ENCODE results near the gene PLD5.

DNA sequence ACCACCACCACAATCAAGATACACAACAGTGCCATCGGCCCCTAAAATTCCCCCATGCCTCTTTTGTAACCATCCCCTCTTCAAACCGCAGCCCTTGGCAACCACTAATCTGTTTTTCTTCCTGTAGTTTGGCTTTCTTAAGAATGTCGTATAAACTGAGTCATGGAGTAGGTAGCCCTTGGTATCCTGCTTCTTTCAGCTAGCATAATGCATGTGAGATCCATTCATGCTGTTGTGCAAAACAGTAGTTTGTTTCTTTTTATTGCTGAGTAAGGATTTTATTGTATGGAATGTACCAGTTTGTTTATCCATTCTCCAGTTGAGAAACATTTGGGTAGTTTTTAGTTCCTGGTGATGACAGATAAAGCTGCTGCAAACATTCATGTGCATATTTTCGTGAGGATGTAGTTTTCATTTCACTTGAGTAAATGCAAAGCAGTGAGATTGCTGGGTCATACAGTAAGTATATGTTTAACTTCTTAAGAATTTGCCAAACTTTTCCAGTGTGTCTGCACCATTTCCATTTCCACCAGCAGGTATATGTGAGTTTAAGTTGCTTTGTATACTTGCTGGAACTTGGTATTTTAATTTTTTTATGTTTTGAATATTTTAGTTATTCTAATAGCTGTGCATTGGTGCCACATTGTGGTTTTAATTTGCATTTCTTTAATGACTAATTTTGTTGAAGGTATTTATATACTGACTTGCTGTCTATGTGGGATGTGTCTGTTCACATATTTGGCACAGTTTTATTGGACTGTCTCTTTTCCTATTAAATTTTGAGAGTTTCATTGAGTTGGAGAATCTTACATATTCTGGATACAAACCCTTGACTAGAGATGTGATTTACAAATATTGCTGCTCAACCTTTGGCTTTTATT, 377.2 kb downstream of the PLD5 start:
- TF ChIP-seq, protein P1, sequence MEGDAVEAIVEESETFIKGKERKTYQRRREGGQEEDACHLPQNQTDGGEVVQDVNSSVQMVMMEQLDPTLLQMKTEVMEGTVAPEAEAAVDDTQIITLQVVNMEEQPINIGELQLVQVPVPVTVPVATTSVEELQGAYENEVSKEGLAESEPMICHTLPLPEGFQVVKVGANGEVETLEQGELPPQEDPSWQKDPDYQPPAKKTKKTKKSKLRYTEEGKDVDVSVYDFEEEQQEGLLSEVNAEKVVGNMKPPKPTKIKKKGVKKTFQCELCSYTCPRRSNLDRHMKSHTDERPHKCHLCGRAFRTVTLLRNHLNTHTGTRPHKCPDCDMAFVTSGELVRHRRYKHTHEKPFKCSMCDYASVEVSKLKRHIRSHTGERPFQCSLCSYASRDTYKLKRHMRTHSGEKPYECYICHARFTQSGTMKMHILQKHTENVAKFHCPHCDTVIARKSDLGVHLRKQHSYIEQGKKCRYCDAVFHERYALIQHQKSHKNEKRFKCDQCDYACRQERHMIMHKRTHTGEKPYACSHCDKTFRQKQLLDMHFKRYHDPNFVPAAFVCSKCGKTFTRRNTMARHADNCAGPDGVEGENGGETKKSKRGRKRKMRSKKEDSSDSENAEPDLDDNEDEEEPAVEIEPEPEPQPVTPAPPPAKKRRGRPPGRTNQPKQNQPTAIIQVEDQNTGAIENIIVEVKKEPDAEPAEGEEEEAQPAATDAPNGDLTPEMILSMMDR (IDR thresholded peaks at IDR 0.05) = no peak
- no peak for TF ChIP-seq POLR2A (IDR thresholded peaks at IDR 0.05)

Measured in body of pancreas (tissue), 4 donors.